ENCODE data around the gene GALNT11.
A peak's percentile ranks its signal among the peaks of the same experiment; 100 is the strongest.
"Not testable (repeated sequence)": the region's sequence is repeated elsewhere in the genome, so short reads cannot be mapped to it uniquely, and the experiment has no call there.

GALNT11 gene

GRCh38 chr7:152082073-152082721 lies 56.7 kb downstream of the GALNT11 start:
- H3K36me3 ChIP-seq (ENCODE audit: control insufficient read depth in 1 of 2, insufficient read depth in 2 of 2, low read depth in 1 of 2, low read length in 2 of 2); H4K8ac ChIP-seq (ENCODE audit: low read length); H3K9me3 ChIP-seq (ENCODE audit: control insufficient read depth, low read length); H2BK15ac ChIP-seq (ENCODE audit: low read depth, poor library complexity, severe bottlenecking); H2BK5ac ChIP-seq (ENCODE audit: low read depth, low read length, poor library complexity, severe bottlenecking); H2BK120ac ChIP-seq (ENCODE audit: low read depth, low read length); DNase-seq; H3K79me1 ChIP-seq (replicated peaks; ENCODE audit: low read length, poor library complexity, severe bottlenecking); H2BK12ac ChIP-seq (ENCODE audit: low read length in 2 of 2); H3K27ac ChIP-seq (ENCODE audit: low read length, poor library complexity, severe bottlenecking); H3K18ac ChIP-seq (ENCODE audit: low read depth in 1 of 2, low read length in 2 of 2); H3K4me2 ChIP-seq (ENCODE audit: low read length, poor library complexity, severe bottlenecking); H3K4me1 ChIP-seq (ENCODE audit: control insufficient read depth, insufficient read depth, low read depth, low read length); H2AK5ac ChIP-seq (ENCODE audit: low read length, severe bottlenecking); H3K23ac ChIP-seq (ENCODE audit: low read length in 2 of 2); H2AFZ ChIP-seq (ENCODE audit: low read depth, low read length); H3K14ac ChIP-seq (ENCODE audit: low read length in 2 of 2); H3K4ac ChIP-seq (ENCODE audit: low read depth in 1 of 2, low read length in 2 of 2); H4K91ac ChIP-seq (ENCODE audit: low read length); H3K4me3 ChIP-seq (ENCODE audit: insufficient read depth in 1 of 2, low read depth in 1 of 2, low read length in 2 of 2); H3K27me3 ChIP-seq (ENCODE audit: control insufficient read depth in 1 of 2, insufficient read depth in 1 of 2, low read length in 2 of 2); H3K9ac ChIP-seq (ENCODE audit: low read length): not testable (repeated sequence)
- 94% methylated on average over 6 of the region's 6 CpGs for WGBS

GRCh38 chr7:152085131-152085530 lies 59.7 kb downstream of the GALNT11 start:
- Histone ChIP-seq H4K91ac (ENCODE audit: low read length) (no peak overlapping the region), H3K4me3 (ENCODE audit: insufficient read depth in 1 of 2, low read depth in 1 of 2, low read length in 2 of 2) (no peak overlapping the region), H2AK5ac (ENCODE audit: low read length, severe bottlenecking) (no peak overlapping the region), H2AFZ (ENCODE audit: low read depth, low read length) (no peak overlapping the region), H3K36me3 (ENCODE audit: control insufficient read depth in 1 of 2, insufficient read depth in 2 of 2, low read depth in 1 of 2, low read length in 2 of 2) (peaks cover 0 to 8% of the 10 kb centered on the region in 2 experiments), H3K79me1 (replicated peaks; ENCODE audit: low read length, poor library complexity, severe bottlenecking) (peaks cover 8% of the 10 kb centered on the region), H3K9me3 (ENCODE audit: control insufficient read depth, low read length) (peaks cover 18% of the 10 kb centered on the region), H3K23ac (ENCODE audit: low read length in 2 of 2) (no peak overlapping the region), H3K4ac (ENCODE audit: low read depth in 1 of 2, low read length in 2 of 2) (no peak overlapping the region), H2BK12ac (ENCODE audit: low read length in 2 of 2) (no peak overlapping the region), H3K9ac (ENCODE audit: low read length) (no peak overlapping the region), H2BK5ac (ENCODE audit: low read depth, low read length, poor library complexity, severe bottlenecking) (no peak overlapping the region), H3K18ac (ENCODE audit: low read depth in 1 of 2, low read length in 2 of 2) (no peak overlapping the region), H4K8ac (ENCODE audit: low read length) (no peak overlapping the region), H2BK120ac (ENCODE audit: low read depth, low read length) (no peak overlapping the region), H3K27me3 (ENCODE audit: control insufficient read depth in 1 of 2, insufficient read depth in 1 of 2, low read length in 2 of 2) (no peaks in the 10 kb centered on the region), H3K4me1 (ENCODE audit: control insufficient read depth, insufficient read depth, low read depth, low read length) (peaks cover 6% of the 10 kb centered on the region), H3K27ac (ENCODE audit: low read length, poor library complexity, severe bottlenecking) (peak overlapping the region; percentile 76), H2BK15ac (ENCODE audit: low read depth, poor library complexity, severe bottlenecking) (no peak overlapping the region), H3K4me2 (ENCODE audit: low read length, poor library complexity, severe bottlenecking) (no peak overlapping the region), H3K14ac (ENCODE audit: low read length in 2 of 2) (no peak overlapping the region)
- no peak for DNase-seq
- WGBS: 100% methylated on average over 2 of the region's 3 CpGs

GRCh38 chr7:152086513-152086912 lies 61.0 kb downstream of the GALNT11 start:
- Histone ChIP-seq H3K27me3 (ENCODE audit: control insufficient read depth in 1 of 2, insufficient read depth in 1 of 2, low read length in 2 of 2) (no peaks in the 10 kb centered on the region), H3K23ac (ENCODE audit: low read length in 2 of 2) (no peak overlapping the region), H3K79me1 (replicated peaks; ENCODE audit: low read length, poor library complexity, severe bottlenecking) (peaks cover 11% of the 10 kb centered on the region), H2BK15ac (ENCODE audit: low read depth, poor library complexity, severe bottlenecking) (no peak overlapping the region), H4K91ac (ENCODE audit: low read length) (no peak overlapping the region), H3K36me3 (ENCODE audit: control insufficient read depth in 1 of 2, insufficient read depth in 2 of 2, low read depth in 1 of 2, low read length in 2 of 2) (peaks cover 0 to 8% of the 10 kb centered on the region in 2 experiments), H3K4me3 (ENCODE audit: insufficient read depth in 1 of 2, low read depth in 1 of 2, low read length in 2 of 2) (no peak overlapping the region), H2BK12ac (ENCODE audit: low read length in 2 of 2) (no peak overlapping the region), H3K18ac (ENCODE audit: low read depth in 1 of 2, low read length in 2 of 2) (no peak overlapping the region), H3K4ac (ENCODE audit: low read depth in 1 of 2, low read length in 2 of 2) (no peak overlapping the region), H2BK5ac (ENCODE audit: low read depth, low read length, poor library complexity, severe bottlenecking) (no peak overlapping the region), H4K8ac (ENCODE audit: low read length) (no peak overlapping the region), H3K4me1 (ENCODE audit: control insufficient read depth, insufficient read depth, low read depth, low read length) (peaks cover 6% of the 10 kb centered on the region), H3K9me3 (ENCODE audit: control insufficient read depth, low read length) (peaks cover 18% of the 10 kb centered on the region), H3K14ac (ENCODE audit: low read length in 2 of 2) (no peak overlapping the region), H3K9ac (ENCODE audit: low read length) (no peak overlapping the region), H2BK120ac (ENCODE audit: low read depth, low read length) (no peak overlapping the region), H2AFZ (ENCODE audit: low read depth, low read length) (no peak overlapping the region), H2AK5ac (ENCODE audit: low read length, severe bottlenecking) (no peak overlapping the region), H3K27ac (ENCODE audit: low read length, poor library complexity, severe bottlenecking) (no peak overlapping the region), H3K4me2 (ENCODE audit: low read length, poor library complexity, severe bottlenecking) (no peak overlapping the region)
- no peak for DNase-seq
- WGBS: no CpG with 5 or more reads among the region's 1 CpG

- Histone ChIP-seq H2AFZ (ENCODE audit: low read depth, low read length) (no peak overlapping the region), H3K4me1 (ENCODE audit: control insufficient read depth, insufficient read depth, low read depth, low read length) (peaks cover 6% of the 10 kb centered on the region), H3K79me1 (replicated peaks; ENCODE audit: low read length, poor library complexity, severe bottlenecking) (peaks cover 16% of the 10 kb centered on the region), H3K18ac (ENCODE audit: low read depth in 1 of 2, low read length in 2 of 2) (no peak overlapping the region), H2BK12ac (ENCODE audit: low read length in 2 of 2) (no peak overlapping the region), H2BK5ac (ENCODE audit: low read depth, low read length, poor library complexity, severe bottlenecking) (no peak overlapping the region), H2BK120ac (ENCODE audit: low read depth, low read length) (no peak overlapping the region), H2BK15ac (ENCODE audit: low read depth, poor library complexity, severe bottlenecking) (no peak overlapping the region), H3K23ac (ENCODE audit: low read length in 2 of 2) (no peak overlapping the region), H4K8ac (ENCODE audit: low read length) (no peak overlapping the region), H3K14ac (ENCODE audit: low read length in 2 of 2) (no peak overlapping the region), H2AK5ac (ENCODE audit: low read length, severe bottlenecking) (no peak overlapping the region), H3K4me3 (ENCODE audit: insufficient read depth in 1 of 2, low read depth in 1 of 2, low read length in 2 of 2) (peak overlapping the region in 1 of 2 experiments; percentile 16), H3K4ac (ENCODE audit: low read depth in 1 of 2, low read length in 2 of 2) (no peak overlapping the region), H3K36me3 (ENCODE audit: control insufficient read depth in 1 of 2, insufficient read depth in 2 of 2, low read depth in 1 of 2, low read length in 2 of 2) (peaks cover 0 to 11% of the 10 kb centered on the region in 2 experiments), H3K9ac (ENCODE audit: low read length) (no peak overlapping the region), H3K27me3 (ENCODE audit: control insufficient read depth in 1 of 2, insufficient read depth in 1 of 2, low read length in 2 of 2) (no peaks in the 10 kb centered on the region), H3K27ac (ENCODE audit: low read length, poor library complexity, severe bottlenecking) (no peak overlapping the region), H4K91ac (ENCODE audit: low read length) (no peak overlapping the region), H3K4me2 (ENCODE audit: low read length, poor library complexity, severe bottlenecking) (no peak overlapping the region), H3K9me3 (ENCODE audit: control insufficient read depth, low read length) (peaks cover 18% of the 10 kb centered on the region)
- WGBS: over 99% methylated on average over 7 of the region's 7 CpGs
- no peak for DNase-seq
Observed at GRCh38 chr7:152089183-152089582, 63.7 kb downstream of the GALNT11 start.
